ENCODE results near the gene RHOU.

RHOU gene

GRCh38 chr1:228739826-228740225 lies 4.5 kb downstream of the RHOU start:
- no peak for DNase-seq

GRCh38 chr1:228740543-228741317 lies 5.5 kb downstream of the RHOU start:
- DNase-seq: no peak

- no peak for DNase-seq
Observed at GRCh38 chr1:228742281-228742860, 7.1 kb downstream of the RHOU start.

- DNase-seq: no peak
Observed at GRCh38 chr1:228743405-228743804, 8.1 kb downstream of the RHOU start.

GRCh38 chr1:228744356-228744755 lies 9.1 kb downstream of the RHOU start:
- DNase-seq: no peak

- DNase-seq: no peak
Observed at GRCh38 chr1:228744918-228745317, 9.6 kb downstream of the RHOU start.

GRCh38 chr1:228745497-228745896 lies 10.2 kb downstream of the RHOU start:
- no peak for DNase-seq

GRCh38 chr1:228747301-228747935 lies 12.1 kb downstream of the RHOU start:
- no peak for DNase-seq

- DNase-seq: no peak
Observed at GRCh38 chr1:228748029-228748428, 12.8 kb downstream of the RHOU start.

- DNase-seq: no peak
Observed at GRCh38 chr1:228748431-228748830, 13.2 kb downstream of the RHOU start.

- DNase-seq: no peak
Observed at GRCh38 chr1:228749765-228750164, 14.5 kb downstream of the RHOU start.

GRCh38 chr1:228750915-228751314 lies 15.6 kb downstream of the RHOU start:
- no peak for DNase-seq

- no peak for DNase-seq
Observed at GRCh38 chr1:228751360-228752098, 16.2 kb downstream of the RHOU start.

GRCh38 chr1:228752258-228752657 lies 17.0 kb downstream of the RHOU start:
- DNase-seq: no peak

- DNase-seq: no peak
Observed at GRCh38 chr1:228752675-228753265, 17.5 kb downstream of the RHOU start.

GRCh38 chr1:228753287-228753686 lies 18.0 kb downstream of the RHOU start:
- no peak for DNase-seq

GRCh38 chr1:228753786-228754360 lies 18.6 kb downstream of the RHOU start:
- DNase-seq: no peak

GRCh38 chr1:228754646-228755268 lies 19.5 kb downstream of the RHOU start:
- no peak for DNase-seq

- no peak for DNase-seq
Observed at GRCh38 chr1:228755800-228756199, 20.5 kb downstream of the RHOU start.

- DNase-seq: no peak
Observed at GRCh38 chr1:228756457-228756856, 21.2 kb downstream of the RHOU start.

GRCh38 chr1:228758447-228758846 lies 23.2 kb downstream of the RHOU start:
- DNase-seq: no peak

- no peak for DNase-seq
Observed at GRCh38 chr1:228760979-228761378, 25.7 kb downstream of the RHOU start.
